ENCODE measurements around the gene SPAG6.
"Not testable (repeated sequence)": the region's sequence is repeated elsewhere in the genome, so short reads cannot be mapped to it uniquely, and the experiment has no call there.

The SPAG6 gene

GRCh38 chr10:22343731-22344130 lies 1.6 kb upstream of the SPAG6 start:
- no peak for DNase-seq

DNA sequence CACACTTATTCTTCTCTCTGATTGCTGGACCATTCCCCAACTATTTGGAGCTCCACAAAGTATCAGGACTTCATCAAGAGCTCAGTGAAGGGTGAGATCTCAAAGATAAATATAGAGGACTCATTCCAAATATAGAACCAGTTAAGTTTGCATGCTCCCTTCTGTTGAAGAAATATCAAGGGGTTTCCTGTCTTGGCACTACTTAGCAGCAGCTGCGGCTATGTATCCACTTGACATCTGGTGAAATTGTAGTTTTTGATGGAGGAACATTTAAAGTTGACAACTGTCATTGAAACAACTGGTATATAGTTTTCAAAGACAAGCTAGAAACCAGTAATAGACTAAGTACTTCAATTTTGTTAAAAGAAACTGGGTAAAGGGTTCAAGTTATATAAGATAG lies 1.0 kb upstream of the SPAG6 start:
- DNase-seq, result no peak

GRCh38 chr10:22344781-22345300 lies 455 bp upstream of the SPAG6 start:
- no peak for DNase-seq

DNA sequence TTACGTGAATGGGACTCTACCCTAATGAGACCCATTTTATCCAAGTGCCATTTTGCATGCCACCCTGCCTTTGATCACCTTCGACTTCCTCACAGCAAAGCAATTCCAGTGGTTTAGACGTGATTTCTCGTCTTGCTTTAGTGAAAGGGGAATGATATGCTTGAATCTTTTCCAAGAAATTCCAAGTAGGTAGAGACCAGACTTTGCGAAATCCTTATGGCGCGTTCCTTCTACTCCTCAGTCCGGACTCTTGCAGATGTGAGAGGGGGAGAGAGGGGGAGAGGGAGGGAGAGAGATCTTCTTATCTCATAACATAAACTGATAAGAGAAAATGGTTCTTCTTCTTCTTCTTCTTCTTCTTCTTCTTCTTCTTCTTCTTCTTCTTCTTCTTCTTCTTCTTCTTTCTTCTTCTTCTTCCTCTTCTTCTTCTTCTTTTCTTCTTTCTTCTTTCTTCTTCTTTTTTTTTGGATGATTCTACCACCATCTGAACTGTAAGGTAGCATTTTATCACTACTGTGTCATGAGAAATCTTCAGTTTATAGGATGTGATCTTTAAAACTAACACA lies 883 bp downstream of the SPAG6 start:
- no peak for DNase-seq

GRCh38 chr10:22349755-22350154 lies 4.5 kb downstream of the SPAG6 start:
- DNase-seq, result no peak

GRCh38 chr10:22351131-22351703 lies 5.9 kb downstream of the SPAG6 start:
- DNase-seq, result no peak

DNA sequence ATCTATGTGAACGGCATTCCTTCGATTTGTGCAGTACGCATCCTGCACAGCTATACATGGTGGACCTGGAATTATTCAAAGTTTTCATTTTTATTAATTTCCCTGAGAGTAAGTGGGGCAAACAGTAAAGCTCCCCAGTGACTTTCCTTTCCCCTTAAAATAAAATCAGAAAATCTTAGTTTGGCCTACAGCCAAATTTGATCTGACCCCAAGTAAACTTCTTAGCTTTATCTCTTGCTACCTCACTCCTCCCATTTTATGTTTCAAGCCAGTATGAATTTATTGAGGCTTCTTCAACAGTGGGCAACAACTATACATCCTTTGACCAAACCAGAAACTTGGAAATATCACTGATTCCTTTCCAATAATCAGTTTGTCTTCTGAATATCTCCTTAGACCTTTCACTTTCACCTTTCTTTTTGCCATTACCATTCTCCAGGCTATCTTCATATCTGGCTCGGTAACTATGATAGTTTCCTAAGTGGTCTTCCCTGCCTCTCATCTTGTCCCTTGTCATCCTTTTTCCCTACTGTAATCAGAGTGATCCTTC lies 11.1 kb downstream of the SPAG6 start:
- no peak for DNase-seq

GRCh38 chr10:22357770-22358169 lies 12.5 kb downstream of the SPAG6 start:
- not testable (repeated sequence) for DNase-seq

DNA sequence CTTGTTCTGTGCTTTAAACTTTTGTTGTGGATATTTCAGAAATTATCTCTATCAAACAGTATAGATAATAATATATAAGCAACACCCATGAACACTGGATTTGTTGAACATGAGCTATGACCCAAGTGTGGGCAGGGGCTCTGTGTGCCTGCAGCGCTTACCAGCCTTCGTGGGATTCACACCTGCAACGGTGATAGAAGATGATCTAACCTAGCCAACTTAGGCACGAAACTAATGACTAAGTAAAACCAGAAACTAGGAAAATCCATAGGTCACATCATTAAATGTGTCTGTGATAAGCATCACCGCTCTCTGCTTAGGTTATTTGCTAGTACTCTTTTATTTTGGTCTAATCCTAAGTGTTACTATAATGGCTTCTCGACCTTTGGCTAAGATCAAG lies 18.0 kb downstream of the SPAG6 start:
- no peak for DNase-seq

DNA sequence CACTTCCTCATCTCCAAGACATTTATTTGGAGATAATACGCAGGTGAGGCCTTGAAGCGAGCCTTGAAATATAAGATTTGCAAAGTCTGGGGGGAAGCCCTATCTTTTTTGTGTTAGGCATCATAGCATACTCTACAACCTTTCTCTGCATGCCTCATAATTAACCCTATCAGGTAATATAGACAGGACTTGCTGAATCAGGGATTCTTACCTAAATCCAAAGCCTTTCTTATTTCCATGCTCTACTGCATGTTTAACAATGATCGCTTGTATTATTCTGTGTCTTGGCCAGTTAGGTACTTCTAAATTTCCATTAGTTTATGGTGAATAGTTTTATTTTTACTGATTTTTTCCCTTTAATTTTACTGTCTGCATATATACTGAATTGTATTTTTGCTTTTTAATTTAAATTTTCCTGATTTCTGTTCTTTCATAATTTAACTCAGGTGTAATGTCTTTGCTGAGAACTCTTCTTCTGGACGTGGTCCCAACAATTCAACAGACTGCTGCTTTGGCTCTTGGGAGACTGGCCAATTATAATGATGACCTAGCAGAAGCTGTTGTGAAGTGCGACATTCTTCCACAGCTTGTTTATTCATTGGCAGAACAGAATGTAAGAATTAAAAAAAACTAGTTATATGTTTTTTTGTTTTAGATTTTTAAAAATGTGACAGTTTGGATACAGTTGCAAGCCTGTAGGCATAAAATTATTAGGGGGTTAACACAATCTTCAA lies 19.3 kb downstream of the SPAG6 start:
- no peak for DNase-seq

DNA sequence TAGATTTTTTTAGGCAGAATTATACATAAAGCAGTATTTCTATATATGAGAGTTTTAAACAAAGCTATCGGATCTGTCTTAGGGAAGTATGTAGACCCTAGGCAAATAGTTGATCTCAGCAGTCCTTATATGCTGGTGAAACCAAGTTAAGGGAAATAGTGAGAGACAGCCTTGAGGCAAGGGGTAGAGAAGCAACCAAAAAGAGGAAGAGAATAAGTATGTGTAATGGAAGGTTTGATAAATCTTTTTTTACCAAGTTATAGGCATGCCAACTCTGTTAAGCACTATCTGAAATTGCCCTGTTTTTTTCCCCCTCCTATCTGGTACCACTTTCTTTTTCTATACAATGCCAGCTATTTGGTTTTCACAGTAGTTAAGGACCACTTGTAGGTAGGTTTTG lies 19.9 kb downstream of the SPAG6 start:
- DNase-seq, result peak; percentile 21 to 30

- DNase-seq, result no peak
Measured at GRCh38 chr10:22365644-22366434, 20.5 kb downstream of the SPAG6 start.

- DNase-seq, result no peak
Measured at GRCh38 chr10:22366435-22366703, 21.1 kb downstream of the SPAG6 start.

DNA sequence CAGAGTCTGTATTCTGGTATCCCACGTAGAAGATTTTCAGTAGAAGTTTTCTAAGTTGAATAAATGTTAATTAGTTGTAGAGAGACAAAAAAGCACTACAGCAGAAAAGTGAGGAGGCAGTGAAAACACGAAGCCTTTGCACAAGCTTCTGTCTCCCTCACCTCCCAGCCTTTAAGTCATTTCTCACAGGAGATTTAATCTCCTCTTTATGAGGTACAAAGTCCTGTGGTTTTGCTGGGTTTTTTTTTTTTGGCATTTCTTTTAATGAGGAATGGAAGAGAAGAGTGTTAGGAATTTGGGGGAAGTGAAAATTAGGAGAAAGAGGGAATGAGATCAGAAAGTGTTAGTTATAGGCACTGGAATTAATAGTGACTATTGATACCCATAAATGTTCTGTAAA lies 21.5 kb downstream of the SPAG6 start:
- DNase-seq, result no peak

- DNase-seq, result no peak
Measured at GRCh38 chr10:22367471-22367870, 22.2 kb downstream of the SPAG6 start.

DNA sequence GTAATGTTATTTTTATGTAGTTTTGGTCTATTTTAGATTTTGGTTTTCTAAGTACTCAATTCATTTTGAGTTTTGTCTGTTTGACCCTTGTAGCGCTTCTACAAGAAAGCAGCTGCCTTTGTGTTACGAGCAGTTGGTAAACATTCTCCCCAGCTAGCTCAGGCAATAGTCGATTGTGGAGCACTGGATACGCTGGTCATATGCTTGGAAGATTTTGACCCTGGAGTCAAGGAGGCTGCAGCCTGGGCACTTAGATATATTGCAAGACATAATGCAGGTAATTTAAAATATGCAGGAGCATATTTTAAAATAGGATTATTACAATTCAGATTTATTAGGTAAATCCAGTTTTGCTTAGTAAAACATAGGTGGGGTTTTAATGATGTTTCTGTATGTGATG lies 23.1 kb downstream of the SPAG6 start:
- DNase-seq, result no peak

- DNase-seq, result no peak
Measured at GRCh38 chr10:22368981-22369380, 23.7 kb downstream of the SPAG6 start.

DNA sequence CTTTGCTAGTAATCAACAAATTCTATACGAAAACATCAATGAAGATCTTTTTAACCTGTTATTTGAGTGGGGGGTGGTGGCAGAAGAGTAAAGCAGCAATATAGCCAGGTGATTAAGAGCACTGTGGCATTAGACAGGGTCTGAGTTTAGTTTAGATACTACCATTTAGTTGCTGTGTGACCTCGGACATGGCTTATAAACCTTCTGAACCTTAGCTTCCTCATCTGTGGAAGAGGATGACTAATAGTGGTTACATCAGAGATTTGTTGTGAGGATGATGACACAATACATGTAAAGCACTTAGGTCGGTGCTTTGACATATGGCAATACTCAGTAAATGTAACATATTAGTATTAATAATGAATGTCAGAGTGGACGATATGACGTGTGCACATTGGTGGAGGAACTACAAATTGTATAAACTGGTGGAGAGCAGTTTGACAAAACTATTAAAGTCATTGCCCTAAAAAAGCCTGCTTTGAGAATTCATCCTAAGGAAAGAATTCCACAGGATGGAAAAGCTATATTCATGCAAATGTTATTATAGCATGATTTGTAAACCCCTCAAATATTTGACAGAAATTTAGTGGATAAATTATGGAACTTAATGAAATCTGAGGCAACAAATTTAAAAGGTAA lies 24.3 kb downstream of the SPAG6 start:
- DNase-seq, result peak; percentile 43 to 59

DNA sequence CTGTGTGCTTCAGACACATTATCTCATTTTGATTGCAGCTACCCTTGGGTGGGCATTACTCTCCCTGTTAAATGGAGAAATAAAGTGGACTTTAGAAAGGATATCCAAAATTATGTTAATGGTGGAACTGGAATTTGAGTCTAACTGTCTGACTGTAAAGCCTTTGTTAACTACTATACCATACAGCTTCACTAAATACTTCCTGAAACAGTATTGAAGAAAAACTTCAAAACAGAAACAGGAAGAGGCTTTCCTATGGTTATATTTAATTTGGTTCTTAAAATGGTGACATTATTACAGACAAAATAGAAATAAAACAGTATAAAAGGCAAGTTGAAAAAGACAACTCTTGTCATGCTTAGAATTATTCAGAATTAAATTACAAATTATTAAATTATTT lies 25.0 kb downstream of the SPAG6 start:
- no peak for DNase-seq

DNA sequence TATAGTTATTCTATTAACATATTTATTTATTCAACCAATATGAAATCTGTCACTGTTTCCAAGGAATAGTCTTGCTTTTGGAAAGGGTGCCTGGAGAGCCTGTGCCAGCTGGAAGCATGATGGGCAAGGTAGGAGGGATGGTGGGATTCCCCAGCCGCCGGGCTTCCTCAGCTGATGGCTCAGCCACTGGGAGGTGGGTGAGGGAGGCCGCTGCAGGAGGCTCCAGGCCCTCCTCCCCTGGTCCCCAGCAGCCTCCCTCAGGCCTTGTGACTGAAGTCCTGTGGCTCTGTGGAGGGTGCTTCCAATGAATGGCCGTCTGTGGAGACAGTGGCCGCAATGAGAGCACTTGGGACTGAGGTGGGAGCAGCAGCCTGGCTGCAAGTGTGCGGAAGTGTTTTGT lies 27.0 kb downstream of the SPAG6 start:
- no peak for DNase-seq

GRCh38 chr10:22372917-22373316 lies 27.6 kb downstream of the SPAG6 start:
- no peak for DNase-seq

GRCh38 chr10:22374489-22375126 lies 29.3 kb downstream of the SPAG6 start:
- DNase-seq, result no peak

DNA sequence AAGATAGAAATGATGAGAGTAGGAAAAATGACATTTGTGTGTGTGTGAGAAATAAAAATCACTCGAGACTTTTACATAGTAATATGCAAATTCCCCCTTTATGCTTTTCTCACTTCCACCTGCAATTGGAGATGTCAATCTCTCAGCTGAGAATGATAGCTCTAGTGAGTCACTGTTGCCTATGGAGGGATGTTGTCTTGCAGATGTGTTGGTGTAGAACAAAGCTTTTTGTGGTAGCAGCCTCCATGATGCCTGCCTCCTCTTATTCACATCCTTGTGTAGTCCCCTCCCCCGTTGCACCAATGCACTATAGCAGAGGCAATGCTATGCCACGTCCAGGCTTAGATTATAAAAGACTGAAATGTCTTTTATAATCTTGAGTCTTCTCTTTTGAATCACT lies 33.8 kb downstream of the SPAG6 start:
- no peak for DNase-seq

All from AML-193 (cell line).